HG02571 (cell line): Measurements from ENCODE around the gene ZNF664.
"Not testable (repeated sequence)": the region's sequence is repeated elsewhere in the genome, so short reads cannot be mapped to it uniquely, and the experiment has no call there.

ENCODE experiments used
- ATAC-seq: cut with Tn5 transposase; IDR thresholded peaks from one replicate; pipeline ENCODE4 v1.9.1; 2021; ENCODE audit warnings: mild to moderate bottlenecking, moderate library complexity; ENCODE audit not compliant: unreplicated experiment

The ZNF664 gene

DNA sequence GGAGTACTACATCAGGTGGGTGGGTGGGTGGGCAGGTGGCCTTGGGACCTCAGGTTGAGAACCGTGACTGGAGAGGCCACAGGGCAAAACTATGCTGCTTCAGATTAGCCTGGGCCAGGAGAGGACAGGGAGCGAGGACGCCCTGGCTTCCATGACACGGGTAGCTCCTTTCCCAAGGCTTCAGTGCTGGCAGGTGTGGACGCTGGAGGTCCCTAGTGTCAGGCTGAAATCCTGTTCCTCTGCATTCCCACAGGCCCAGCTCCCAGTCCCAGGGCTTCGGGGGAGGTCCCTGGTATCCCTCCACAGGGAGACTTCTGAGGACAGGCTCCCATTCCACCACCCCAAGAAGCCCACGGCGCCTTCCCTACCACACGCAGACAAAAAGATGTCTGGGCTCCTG lies 32.0 kb upstream of the ZNF664 start:
- ATAC-seq, result no peak

DNA sequence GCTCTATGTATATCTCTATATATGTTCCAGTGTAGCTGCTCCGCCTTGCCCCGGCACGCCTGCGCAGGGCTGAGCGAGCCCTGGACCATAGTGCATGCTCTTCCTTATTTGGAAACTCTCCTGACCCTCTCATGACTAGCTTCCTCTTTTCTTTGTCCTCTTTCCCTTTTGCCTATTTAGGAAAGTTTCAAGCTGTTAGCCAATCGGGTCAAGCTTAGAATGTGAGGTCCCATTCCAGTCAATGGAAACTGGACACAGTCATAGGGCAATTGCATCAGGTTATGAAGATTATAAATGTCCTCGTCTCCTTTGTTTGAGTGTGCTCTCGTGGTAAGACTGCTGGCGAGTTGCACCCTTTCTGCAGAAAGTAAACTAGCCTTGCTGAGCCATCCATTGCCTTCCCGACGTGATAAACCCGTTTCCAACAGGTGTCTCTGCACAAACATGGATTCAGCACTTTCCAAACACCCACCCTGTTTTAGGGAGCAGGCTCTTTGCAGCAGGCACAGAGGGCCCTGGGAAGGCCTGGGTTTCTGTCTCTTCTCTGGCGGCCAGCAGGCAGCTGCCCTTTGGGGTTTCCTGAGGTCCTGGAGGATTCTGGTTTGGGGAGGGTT lies 31.3 kb upstream of the ZNF664 start:
- ATAC-seq, result no peak

GRCh38 chr12:123942238-123942653 lies 30.8 kb upstream of the ZNF664 start:
- no peak for ATAC-seq

DNA sequence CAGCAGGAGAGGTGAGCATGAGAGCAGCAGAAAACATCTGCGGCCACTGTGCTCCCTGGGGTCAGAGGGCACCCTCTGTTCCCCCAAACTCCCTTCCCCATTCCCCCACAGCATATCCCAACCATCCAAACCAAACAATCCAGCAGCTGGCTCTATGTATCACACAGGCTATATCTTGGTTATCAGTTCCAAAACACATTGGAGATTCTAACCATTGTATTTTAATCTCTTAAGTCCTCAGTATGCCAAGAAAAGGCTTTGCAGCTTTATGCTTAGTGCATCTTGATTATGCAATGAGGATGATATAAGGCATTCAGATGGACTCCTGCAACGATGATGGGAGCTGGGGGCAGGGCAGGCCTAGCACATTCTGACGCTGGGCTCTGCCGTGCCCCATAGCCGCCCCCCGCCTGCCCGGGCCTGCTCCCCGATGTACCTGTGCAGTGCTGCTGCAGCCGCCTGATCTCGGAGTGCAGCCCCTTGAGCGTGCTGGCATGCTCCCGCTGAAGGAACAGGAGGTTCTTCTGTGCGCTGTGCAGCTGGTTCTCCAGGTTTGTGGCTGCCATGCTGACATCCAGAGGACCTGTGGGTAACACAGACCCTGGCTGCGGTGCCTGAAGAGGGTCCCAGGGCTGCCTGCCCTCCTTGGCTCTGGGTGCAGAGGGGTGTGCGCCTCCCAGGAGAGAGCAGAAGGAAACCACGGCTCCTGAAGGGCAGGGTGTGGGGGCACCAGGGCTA lies 29.9 kb upstream of the ZNF664 start:
- no peak for ATAC-seq

DNA sequence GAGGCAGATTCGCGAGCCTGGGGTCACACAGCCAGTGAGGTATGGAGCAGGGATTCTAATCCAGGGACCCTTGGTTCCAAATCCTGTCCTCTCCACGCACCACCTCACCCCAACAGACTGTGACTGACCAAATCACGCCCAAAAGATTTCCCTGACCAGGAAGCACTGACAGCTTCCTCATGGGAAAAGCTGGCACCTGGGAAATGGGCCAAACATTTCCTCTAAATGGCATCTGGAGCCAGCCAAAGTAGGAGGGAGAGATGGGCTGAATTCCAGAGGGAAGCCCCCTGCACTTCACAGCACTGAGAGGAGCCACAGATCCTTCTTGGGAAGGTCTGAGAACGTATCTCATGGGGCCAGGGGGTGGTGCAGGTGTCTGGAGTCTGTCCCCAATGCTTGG lies 29.2 kb upstream of the ZNF664 start:
- ATAC-seq, result no peak

GRCh38 chr12:123944696-123945095 lies 28.3 kb upstream of the ZNF664 start:
- no peak for ATAC-seq

DNA sequence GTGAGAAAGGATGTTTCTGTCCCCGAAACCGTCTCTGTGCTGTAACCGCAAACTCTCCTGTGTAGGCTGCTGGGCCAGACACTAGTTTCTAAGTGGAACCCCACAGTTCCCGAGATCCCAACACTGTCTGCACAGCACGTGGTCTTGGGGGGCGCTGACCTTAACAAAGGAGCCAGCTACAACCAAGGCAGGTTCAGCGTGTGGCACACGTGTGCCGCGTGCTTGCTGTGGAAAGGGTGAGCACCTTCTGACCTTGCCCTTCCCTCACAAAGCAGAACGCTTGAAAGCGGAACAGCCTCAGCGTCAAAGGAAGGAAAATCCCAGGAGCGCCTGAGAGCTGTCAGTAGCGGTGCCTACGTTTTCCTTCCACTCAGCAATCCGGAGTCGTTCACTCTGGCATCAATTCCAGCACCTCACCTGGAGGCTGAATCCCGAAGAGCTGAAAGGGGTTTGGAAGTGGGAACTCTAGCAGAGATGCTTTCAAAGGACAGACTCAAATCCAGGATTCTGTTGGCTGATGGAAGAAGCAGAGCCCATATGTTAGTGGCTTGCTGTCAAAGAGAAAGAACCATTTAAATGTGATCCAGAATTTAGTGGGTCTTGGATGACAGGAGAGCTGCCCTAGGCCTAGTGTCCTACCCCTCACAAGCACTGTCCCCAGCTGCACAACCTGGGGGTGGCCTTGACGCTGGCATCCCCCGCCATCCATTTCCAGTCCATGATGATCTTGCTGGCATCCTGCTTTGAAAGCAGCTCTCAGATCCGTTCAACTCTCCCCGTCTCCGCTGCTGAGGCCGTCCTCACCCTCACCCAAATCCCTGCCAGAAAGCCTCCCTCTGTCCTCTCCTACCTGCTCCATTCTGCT lies 27.5 kb upstream of the ZNF664 start:
- no peak for ATAC-seq

- no peak for ATAC-seq
These were observed 26.9 kb upstream of the ZNF664 start for GRCh38 chr12:123946152-123946515.

GRCh38 chr12:123946516-123947505 lies 26.2 kb upstream of the ZNF664 start:
- ATAC-seq, result not testable (repeated sequence)

DNA sequence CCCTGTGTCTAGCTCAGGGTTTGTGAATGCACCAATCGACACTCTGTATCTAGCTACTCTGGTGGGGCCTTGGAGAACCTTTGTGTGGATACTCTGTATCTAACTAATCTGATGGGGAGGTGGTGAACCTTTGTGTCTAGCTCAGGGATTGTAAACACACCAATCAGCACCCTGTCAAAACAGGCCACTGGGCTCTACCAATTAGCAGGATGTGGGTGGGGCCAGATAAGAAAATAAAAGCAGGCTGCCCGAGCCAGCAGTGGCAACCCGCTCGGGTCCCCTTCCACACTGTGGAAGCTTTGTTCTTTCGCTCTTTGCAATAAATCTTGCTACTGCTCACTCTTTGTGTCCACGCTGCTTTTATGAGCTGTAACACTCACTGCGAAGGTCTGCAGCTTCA lies 25.5 kb upstream of the ZNF664 start:
- ATAC-seq, result not testable (repeated sequence)

DNA sequence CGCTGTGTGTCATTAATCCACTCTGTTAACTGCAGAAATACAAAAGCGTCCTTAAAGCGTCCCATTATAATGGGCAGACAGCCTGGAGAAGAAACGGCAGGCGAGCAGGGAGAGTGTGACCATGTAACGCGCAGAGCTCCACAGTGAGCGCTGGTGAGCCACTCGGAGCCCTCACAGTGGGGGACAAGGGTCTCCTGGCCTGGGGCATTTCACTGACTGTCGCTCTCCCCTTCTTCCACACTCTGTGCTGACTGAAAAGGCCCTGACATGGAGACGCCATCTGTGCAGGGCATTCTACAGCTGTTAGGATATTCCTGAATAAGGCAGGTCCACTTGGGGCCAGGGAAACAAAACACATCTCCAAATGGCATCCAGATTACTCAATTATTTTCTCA lies 24.6 kb upstream of the ZNF664 start:
- no peak for ATAC-seq

DNA sequence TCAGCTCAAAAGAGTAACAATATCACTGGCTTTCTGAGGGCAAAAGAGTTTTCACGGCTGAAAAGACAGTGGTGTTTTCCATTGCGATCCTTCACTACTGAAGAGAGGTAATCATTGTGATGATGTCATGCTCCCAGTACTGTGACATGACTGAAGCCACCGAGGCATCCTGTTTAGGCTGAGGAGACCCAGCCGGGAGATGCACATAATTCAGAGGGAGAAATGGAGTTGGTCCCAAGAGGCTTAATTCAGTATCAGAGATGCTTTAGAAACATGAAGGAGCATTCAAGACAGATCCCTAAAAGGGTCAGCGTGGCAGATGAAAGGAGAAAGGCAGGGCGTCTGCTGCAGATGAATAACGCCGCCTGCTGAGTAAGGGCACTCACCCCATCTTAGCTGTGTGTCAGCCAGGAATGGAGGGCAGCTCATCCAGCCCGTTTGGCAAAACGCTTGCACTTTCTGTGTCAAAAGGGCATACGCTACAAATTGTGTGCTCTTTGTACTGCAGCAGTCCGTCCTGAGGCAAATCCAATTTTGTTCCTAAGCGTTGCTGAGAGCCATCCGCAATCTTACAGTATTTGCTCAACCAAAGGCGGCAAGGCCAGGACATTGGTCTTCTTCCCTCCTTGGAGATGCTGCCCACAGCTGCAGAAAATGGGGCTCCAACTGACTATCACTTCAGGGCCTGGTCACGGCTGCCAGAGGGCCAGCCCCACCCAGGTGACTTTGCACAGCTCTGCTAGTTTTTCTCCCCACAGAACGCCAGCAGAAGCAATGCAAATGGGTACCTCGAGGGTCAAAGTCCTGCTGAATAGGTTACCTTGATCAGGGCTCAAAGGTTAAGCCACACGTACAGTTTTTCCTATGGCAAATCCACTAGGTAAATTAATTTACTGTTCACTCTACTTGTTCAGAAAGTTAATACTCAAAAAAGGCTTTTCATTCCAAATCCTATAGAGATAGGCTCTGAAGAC lies 23.9 kb upstream of the ZNF664 start:
- ATAC-seq, result no peak

DNA sequence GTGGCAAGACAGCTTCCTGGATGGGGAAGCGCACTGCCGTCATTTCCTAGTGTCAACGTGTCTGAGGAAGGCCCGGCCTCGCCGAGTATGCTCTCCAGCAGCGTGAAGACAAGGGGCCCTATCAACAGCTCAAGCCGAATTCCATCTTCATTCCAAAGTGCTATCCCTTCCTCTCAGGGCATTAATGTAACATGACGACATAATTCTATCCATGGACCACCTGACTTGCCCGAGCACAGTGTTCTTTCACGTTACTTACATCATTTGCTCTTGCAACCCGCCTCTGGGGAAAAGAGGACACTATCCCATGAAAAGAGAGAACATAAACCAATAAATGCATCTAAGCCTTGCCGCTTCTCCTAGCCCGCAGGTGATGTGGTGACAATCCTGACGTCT lies 23.2 kb upstream of the ZNF664 start:
- ATAC-seq, result no peak

DNA sequence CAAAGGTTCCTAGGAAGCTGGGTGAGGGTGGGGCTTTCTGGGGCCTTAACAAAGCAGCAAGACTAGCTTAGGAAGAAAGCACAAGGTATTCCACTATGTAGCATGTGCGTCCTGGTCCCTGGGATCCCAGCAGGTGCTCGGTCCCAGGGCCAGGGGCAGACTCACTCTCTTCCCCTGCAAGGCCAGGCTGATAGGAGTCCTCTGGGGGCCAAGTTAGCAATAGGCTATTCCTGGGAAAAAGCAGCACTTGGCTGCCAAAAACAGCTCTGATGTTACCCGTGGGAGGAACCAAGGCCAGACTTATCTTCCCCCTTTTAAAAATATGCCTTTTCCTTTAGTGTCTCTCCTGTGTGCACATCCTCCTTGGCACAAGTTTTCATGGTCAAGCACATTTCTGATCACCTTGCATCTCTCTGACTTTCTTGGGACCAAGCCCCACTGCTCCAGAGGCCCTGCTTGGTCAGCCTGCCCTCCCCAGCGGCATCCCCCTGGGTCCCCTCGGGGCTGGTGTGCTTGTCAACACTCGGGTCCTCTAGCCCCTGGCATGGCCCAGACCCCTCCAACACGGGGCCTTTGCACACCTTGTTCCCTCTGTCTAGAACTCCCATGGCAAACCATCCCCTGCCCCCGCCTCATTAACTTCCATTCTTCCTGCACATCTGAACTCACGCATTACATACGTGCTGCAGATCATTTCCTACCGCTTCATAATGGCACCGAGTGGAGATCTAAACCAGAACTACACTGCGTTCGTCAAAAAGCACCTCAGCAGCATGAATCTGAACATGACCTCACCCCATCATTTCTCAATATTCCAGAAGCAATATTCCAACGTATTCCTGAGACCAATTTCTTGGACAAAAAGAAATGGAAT lies 22.3 kb upstream of the ZNF664 start:
- no peak for ATAC-seq

GRCh38 chr12:123951467-123951866 lies 21.5 kb upstream of the ZNF664 start:
- no peak for ATAC-seq

DNA sequence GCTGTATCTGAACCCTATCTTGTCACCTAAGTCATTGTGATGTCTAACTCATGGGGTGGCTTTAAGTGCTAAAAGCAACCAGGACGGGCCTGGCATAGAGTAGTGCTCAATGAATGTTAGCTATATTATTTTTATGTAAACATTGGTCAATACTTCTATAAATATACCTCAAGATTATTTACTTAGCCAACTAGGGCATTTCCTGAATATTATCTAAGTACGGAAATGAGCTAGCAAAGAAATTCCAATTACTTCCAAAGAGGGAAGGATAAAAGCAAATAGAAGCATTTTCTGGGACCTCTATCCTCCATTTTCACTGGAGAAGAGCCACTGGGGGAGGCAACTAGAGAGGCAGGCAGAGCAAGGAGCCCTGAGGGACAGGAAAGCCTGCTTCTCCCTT lies 21.0 kb upstream of the ZNF664 start:
- no peak for ATAC-seq

DNA sequence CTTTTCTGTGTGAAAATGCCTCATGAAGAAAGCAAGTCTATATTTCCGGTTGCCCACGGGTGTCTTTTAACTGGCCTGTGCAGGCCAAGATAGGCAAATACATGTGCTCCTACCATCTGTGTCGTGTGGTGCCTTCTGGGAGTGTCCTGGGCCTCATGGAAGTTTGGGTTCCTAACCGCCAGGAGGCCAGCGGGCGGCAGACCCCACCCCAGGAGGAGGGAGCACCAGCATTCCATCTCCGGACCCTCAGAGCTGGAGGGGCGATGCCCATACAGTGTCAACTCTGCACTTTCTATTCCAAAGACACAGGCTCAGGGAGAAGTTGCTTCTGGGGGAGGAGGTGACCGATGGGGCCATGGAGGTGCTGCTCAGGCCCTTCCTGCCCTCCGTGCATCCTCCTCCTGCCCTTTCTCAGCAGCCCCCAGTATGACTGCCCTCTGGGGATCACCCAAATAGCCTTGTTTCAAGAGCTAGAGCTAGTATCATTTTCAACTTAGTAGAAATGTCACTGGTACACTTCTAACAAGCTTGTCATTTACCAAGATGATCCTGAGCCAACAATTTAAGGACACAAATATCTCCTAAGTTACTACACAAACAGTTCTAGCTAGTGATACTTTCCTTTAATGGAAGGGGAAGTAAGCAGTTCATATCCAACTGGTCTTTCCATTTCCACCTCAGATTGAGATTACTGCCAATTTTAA lies 18.2 kb upstream of the ZNF664 start:
- ATAC-seq, result no peak

DNA sequence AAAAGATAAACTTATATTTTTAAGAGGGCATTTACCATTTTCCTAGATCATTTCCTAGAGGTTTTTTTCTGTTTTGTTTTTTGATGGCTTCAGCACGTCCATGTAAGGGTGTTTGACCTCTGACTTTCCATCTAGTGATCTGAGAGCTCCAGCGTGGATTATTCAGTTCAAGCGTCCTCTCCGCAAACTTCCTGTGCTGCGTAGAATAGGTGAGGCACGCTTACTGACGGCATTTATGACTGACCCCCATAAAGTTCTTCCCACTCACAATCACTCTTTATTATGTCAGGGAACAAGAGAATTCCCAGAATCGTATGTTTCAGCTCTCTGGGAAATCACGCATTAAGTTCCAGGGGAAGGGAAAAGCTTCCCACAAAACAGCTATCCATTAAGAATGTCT lies 16.8 kb upstream of the ZNF664 start:
- no peak for ATAC-seq
